GM21447 (cell line): Measurements from ENCODE around the gene CCDC88C.
"Not testable (repeated sequence)": the region's sequence is repeated elsewhere in the genome, so short reads cannot be mapped to it uniquely, and the experiment has no call there.

Experiments used
- ATAC-seq: cut with Tn5 transposase; IDR thresholded peaks from one replicate; pipeline ENCODE4 v1.9.1; 2021; ENCODE audit not compliant: unreplicated experiment

Gene CCDC88C

GRCh38 chr14:91274796-91275195 is 142.8 kb downstream of the CCDC88C start:
- ATAC-seq, result no peak

DNA sequence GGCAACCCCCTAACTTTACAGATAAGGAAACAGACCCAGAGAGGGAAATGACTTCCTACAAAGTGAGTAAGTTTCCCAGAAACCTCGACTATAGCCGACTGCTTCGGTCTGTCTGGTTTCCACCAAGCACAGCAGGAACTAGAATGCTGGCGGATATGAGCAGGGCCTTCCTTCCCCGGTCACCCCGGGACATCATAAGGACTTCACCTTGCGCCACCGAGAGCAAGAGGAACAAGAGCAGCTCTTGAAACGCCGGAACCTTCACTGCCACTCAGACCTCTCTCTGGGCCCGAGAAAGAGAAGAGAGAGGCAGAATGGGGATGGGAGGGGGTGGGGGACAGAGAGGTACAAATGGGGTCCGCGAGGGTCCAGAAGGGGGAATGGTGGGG is 143.7 kb downstream of the CCDC88C start:
- no peak for ATAC-seq

GRCh38 chr14:91273273-91273884 is 144.2 kb downstream of the CCDC88C start:
- no peak for ATAC-seq

DNA sequence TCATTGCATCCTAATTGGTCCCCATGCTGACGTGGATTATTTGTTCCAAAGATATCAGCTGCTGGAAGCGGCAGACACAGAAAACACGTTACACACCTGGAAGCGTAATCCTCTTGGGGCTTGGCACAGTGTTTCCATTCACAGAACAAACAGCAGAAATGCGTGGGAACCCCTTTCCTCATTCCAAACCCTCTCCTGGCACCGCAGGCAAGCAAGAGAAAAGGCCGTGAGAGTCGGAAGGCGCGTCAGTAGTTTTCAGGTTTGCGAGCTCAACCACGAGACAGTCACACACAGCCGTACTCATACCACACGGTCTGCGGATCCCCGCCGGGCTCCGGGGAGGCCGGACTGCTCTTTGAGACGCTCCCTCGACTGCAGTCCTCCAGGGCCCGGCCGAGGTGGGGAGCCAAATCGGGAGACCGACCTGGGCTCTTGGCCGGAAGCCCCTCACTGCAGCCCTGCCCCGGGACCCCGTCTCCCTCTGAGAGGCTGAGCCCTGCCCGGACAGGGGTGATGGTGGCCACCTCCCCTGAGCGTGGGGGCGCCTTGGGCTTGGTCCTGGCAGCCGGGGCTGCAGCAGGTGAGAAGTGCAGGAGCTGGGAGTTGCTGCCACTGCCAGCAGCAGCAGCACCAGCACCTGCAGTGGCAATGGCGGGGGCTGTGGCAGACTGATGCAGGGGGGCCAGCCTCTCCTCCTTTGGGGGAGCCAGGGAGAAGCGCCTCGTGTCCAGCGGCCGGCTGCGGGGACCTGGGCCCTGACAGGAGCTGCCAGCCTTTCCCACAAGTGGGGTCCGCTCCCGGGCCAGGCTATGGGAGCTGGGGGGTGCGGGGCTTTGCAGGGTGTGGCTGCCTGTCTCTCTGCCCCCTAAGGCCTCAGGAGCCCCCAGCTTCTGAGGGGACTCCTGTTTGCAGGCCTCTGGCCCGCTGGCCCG is 145.0 kb downstream of the CCDC88C start:
- ATAC-seq, result no peak

DNA sequence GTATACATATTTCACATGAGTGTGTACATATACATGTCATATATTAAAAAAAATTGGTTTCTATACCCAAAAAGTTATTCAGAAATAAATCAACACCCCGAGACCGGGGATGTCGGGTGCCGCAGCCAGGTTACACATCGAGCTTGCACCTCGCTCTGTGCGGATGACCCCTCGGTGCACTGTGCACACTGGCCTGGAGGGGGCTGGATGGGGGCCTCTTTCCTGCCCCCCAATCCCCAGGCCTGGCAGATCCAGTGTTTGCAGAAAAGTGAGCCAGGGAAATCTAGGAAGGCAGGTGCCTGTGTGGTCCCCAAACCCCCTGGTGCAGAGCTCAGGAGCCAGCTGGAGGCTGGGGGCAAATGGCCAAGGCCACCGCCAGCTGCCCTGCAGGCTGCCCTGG is 146.0 kb downstream of the CCDC88C start:
- ATAC-seq, result no peak

- ATAC-seq, result no peak
Measured at GRCh38 chr14:91270619-91271018, 147.0 kb downstream of the CCDC88C start.

- no peak for ATAC-seq
Measured at GRCh38 chr14:91270188-91270587, 147.4 kb downstream of the CCDC88C start.

DNA sequence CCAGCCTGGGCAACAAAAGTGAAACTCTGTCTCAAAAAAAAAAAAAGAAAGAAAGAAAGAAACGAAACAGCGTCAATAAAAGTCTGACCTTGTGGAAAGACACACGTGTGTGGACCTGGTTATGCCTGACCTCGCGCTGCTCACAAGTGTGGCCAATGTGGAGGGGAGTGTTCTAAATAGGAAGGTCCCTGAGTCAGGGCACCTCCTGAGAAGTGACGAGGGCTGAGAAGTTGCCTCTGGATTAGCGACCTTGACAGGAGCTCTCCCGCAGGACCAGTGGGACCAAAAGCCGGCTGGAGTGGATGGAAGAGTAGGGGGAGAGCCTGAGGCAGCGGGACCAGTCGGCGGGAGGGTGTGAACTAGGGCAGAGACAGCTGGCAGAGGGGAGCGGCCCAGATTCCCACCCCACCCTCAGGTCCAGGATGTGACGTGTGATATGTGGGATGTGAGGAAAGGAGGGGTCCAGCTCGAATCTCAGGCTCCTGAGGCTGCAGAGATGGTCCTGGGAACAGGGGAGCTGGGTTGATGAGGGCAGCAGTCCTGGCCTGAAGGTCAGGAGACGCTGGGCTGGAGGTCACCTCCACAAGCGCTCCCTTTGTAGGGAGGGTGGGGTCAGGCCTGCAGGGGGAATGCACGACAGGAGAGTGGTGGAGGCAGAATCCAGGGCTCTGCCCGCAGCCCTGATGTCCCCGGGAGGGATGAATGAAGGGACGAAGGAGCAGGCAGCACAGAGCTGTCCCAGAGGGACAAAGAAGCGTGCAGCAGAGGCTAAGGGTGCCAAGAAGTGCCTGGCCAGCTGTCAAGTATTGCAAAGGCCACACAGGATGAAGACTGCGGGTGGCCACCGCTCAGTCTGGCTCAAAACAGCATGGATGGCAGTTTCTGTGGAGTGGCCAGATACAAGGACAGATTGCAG is 148.3 kb downstream of the CCDC88C start:
- no peak for ATAC-seq

- no peak for ATAC-seq
Measured at GRCh38 chr14:91267965-91268437, 149.6 kb downstream of the CCDC88C start.

- ATAC-seq, result not testable (repeated sequence)
Measured at GRCh38 chr14:91266276-91266675, 151.3 kb downstream of the CCDC88C start.

- no peak for ATAC-seq
Measured at GRCh38 chr14:91265404-91265803, 152.2 kb downstream of the CCDC88C start.

- ATAC-seq, result no peak
Measured at GRCh38 chr14:91264151-91265150, 153.2 kb downstream of the CCDC88C start.

- no peak for ATAC-seq
Measured at GRCh38 chr14:91263329-91263728, 154.3 kb downstream of the CCDC88C start.

DNA sequence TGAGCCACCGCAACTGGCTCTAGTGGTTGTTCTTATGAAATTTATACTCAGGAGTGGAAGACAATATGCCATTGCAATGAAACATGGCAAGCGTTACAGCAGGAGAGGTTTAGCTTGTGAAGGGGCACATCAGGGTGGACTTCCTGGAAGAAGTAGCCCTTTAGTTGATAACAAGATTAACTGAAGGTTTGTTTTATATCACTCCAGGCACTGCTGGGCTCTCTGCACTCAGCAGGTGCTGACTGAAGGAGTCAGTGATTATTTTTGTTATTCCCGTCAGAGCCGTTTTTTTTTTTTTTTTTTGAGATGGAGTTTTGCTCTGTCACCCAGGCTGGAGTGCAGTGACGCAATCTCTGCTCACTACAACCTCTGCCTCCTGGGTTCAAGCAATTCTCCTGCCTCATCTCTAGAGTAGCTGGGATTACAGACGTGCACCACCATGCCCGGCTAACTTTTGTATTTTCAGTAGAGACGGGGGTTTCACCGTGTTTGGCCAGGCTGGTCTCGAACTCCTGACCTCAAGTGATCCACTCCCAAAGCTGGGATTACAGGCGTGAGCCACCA is 155.6 kb downstream of the CCDC88C start:
- no peak for ATAC-seq

GRCh38 chr14:91261115-91261514 is 156.5 kb downstream of the CCDC88C start:
- ATAC-seq, result no peak

- no peak for ATAC-seq
Measured at GRCh38 chr14:91258876-91259275, 158.7 kb downstream of the CCDC88C start.

- no peak for ATAC-seq
Measured at GRCh38 chr14:91258011-91258618, 159.5 kb downstream of the CCDC88C start.

GRCh38 chr14:91257328-91258010 is 160.2 kb downstream of the CCDC88C start:
- ATAC-seq, result no peak

DNA sequence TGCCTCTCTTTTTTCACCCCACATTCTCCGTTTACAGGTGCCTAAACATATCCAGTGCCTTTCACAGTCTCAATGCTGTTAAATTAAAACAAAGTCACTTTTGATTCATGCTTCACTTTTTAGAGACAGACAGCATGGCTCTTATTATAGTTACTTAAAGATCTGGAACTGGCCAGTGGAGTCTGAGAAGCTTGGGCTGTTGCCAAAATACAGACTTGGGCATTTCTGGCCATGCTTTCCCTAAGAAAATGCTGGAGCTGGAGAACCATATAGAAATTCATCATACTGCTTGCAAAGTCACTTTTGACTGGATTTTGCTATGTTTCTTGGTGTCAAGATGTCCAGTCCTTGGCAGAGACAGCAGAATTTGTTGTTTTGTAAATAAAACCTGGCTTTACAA is 161.0 kb downstream of the CCDC88C start:
- ATAC-seq, result no peak
